G401 (cell line): ENCODE measurements around the gene LPAR3. TPM values are rescaled to one million over a fixed set of nuclear protein-coding genes. Genes with fewer than 3 reads are reported as not detected.
A peak's percentile ranks its signal among the peaks of the same experiment; 100 is the strongest.

ENCODE experiments used
- DNase-seq: peaks from one replicate; pipeline ENCODE4 v3.0.0-alpha.2; 2015; ENCODE audit warnings: low spot score
- in situ Hi-C: cut with HindIII; loops from 2 replicates; pipeline ENCODE4 v1.10.0; 2016; ENCODE audit warnings: low sequenced_read_pairs, mixed read lengths
- total RNA-seq: library from RNA; depleted of rRNA; stranded (reverse); fragments of >200 nt; shearing (Covaris generic); gene quantifications from 2 replicates; pipeline ENCODE4 v1.2.3, GENCODE V29; 2014

The LPAR3 gene
- total RNA-seq, 1 experiment from 2014 or later = not detected

DNA sequence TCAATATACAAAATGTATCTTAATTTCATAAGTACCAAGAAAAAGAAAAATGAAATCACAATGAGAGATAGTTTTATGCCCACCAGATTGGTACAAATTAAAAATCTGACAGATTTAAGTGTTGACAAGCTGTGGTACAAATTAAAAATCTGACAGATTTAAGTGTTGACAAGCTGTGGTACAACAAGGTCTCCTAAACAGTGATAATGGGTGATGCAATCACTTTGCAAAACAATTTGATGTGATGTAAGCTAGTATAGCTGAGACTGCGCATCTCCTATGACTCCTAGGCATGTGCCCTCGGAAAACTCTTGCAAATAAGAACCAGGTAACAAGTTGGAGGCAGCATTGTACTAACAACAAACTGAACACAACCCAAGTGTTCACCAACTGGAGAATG, 100.6 kb downstream of the LPAR3 start:
- no peak for DNase-seq
- in situ Hi-C loops = no loop called here

- DNase-seq = no peak
- in situ Hi-C loops = no loop called here
Observed at GRCh38 chr1:84789014-84789413, 104.0 kb downstream of the LPAR3 start.

- in situ Hi-C loops = no loop called here
- no peak for DNase-seq
Observed at GRCh38 chr1:84785271-84786036, 107.6 kb downstream of the LPAR3 start.

DNA sequence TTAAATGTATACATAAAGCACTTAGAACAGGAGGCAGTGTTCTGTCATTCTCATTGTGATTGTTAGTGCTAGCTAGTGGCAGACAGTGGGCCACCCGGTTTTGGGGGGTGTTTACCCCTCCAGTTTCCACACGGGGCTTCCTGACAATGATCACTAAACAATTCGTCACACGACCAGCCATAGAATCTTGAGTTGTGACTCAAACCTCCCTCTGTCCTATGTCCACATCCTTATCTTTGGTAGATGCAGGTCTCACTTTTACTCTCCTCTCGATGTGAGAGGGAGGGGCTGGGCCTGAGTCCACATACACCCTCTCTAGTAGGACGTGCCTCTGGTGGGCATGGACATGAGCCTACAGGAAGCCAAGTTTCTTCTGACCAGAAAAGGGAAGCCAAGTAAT, 110.1 kb downstream of the LPAR3 start:
- DNase-seq = no peak
- in situ Hi-C loops = no loop called here

GRCh38 chr1:84781946-84782771, 110.8 kb downstream of the LPAR3 start:
- in situ Hi-C loops = no loop called here
- peak; percentile 19 for DNase-seq

DNA sequence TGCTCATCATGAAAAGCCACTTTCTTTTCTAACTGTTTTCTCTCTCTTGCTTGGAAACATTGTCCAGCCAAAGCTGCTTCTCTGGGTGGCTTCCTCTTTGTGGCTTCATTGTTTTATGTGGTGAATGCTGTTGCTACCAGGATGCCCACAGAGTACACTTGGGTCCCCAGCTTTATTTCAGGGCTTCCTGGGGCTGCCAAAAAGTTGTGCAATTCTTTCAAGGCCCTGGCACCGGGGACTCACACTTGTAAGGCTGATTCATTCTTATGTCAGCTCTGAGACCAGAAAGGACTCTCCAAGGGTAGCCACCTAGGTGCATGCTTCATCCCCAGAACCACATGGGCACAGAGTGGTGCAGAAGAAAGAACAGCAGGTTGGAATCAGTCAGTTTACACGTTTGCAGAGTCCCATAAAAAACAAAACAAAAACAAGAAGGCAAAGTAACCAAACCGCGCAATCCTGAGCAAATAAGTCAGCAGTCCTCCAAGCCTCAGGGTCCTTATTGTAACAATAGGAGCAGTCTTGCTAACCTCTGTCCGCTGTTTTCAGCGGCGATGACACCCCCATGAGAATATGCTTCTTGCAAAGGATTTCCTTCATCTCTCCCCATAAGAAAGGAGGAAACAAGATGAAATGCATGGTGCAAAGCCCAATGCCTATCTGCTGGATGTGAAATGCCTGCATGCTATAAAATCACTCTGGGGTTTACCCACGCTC, 112.8 kb downstream of the LPAR3 start:
- no peak for DNase-seq
- in situ Hi-C loops = no loop called here

- in situ Hi-C loops = no loop called here
- DNase-seq = no peak
Observed at GRCh38 chr1:84776639-84777038, 116.4 kb downstream of the LPAR3 start.

- no peak for DNase-seq
- in situ Hi-C loops = no loop called here
Observed at GRCh38 chr1:84775535-84775920, 117.5 kb downstream of the LPAR3 start.

- in situ Hi-C loops = no loop called here
- peak; percentile 94 for DNase-seq
Observed at GRCh38 chr1:84774669-84775534, 118.1 kb downstream of the LPAR3 start.

DNA sequence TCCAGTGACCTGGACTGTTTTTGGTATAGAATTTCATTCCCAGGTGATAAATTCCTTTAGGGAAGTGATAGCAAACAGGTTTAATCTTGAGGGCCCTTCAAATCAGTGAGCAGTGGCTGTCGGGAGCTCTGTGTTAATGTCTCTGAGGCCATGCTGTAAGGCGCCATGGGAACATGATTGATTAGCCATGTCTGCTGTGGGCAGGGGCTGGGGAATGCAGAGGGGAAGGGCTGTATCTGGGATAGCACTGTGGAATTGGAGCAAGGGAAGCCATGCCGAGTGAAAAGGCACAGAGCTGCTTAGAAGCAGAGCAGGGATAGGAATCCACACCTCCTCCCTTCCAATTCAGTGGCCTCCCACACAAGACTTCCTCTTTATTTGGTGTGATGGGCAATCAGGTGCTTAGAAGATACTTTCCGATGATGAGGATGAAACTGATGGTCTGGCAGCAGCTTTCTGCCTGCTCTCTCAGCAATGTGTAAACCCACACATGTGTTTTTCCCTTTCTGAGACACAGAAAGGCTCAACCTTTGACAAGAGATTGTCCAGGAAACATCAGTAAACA, 119.0 kb downstream of the LPAR3 start:
- in situ Hi-C loops = no loop called here

DNA sequence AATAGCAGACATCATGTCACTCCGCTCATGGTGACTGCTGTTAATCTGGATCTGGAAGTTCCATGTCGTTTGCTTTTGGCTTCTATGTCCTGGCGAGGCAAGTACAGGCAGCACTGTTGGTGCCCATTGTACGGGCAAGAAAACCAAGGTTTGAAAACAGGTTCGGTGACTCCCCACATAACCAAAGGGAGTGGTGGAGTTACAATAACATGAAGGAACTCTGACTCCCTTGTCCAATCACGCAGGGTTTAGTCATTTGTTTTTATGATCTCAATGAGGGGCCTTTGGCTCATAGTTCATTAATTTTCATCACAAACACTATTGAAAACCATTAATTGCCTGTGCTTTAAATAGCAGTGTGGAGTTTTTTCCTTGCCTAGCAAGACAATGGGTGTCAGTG, 119.8 kb downstream of the LPAR3 start:
- in situ Hi-C loops = no loop called here

More for the DNA sequence above, 119.0 kb downstream of the LPAR3 start:
- DNase-seq = no peak

DNA sequence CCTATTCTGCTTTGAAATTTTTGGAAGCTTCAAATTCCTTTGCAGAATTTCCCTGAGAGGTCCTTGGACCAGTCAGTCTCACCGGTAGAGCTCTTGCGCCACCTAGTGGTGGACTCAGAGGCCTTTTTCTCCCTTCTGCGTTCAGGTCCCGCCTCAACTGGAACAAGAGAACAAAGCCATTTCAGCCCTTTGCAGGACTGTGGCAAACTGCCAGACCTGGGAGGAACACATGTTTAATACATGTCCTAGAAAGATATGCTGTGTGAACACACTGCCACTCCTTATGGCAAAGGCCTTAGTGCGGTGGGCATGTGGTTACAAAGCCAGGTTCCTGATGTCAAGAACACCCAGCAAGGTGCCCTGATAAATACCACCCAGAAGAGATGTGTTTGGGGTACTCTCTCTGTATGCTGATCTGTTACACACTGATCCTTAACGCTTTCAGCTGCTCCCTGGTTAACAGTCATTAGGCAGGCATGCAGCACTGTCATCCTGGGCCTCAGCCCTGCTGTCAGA, 120.5 kb downstream of the LPAR3 start:
- in situ Hi-C loops = no loop called here
- DNase-seq = peak; percentile 96

More for the DNA sequence above, 119.8 kb downstream of the LPAR3 start:
- DNase-seq = no peak

DNA sequence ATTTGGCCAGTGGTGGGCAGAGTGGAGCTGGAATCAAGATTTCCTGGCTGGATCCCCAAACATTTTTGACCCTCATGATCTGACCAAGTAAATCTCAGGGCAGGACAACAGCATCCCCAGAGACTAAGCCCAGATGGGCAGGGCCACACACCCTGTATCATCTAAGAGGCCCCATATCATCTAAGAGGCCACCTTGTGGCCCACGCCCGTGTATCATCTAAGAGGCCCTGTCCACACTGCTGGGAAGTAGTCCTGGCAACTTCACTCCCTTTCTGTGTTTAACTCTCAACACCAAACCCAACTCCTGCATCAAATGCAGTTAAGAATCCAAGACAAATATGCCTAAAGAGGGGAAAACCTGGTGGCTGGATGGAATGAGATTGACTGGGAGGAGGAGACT, 121.1 kb downstream of the LPAR3 start:
- in situ Hi-C loops = no loop called here
- no peak for DNase-seq

GRCh38 chr1:84770481-84770880, 122.5 kb downstream of the LPAR3 start:
- in situ Hi-C loops = no loop called here

DNA sequence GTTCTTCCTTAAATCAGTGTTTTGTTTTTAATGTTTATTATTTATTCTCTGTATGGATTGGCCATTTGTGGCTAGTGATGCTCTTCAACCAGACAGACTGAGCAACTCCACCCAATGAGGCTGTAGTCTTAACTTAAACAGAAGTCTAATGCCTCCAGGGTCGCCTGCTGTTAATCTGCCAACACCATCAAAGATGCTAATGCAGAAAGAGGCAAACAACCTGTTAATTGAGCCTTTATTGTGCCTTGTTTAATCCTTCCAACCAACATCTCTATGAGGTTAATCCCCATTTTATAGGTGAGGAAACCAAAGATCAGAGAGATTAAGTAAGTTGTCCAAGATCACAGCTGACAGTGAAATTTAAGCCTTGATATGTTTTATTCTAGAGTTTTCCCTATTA, 123.4 kb downstream of the LPAR3 start:
- no peak for DNase-seq
- in situ Hi-C loops = no loop called here

More at GRCh38 chr1:84770481-84770880, 122.5 kb downstream of the LPAR3 start:
- DNase-seq = no peak

- in situ Hi-C loops = no loop called here
Observed at GRCh38 chr1:84768634-84769033, 124.4 kb downstream of the LPAR3 start.

GRCh38 chr1:84763912-84764680, 128.9 kb downstream of the LPAR3 start:
- in situ Hi-C loops = no loop called here
- DNase-seq = peak; percentile 61

More at GRCh38 chr1:84768634-84769033, 124.4 kb downstream of the LPAR3 start:
- DNase-seq = no peak

DNA sequence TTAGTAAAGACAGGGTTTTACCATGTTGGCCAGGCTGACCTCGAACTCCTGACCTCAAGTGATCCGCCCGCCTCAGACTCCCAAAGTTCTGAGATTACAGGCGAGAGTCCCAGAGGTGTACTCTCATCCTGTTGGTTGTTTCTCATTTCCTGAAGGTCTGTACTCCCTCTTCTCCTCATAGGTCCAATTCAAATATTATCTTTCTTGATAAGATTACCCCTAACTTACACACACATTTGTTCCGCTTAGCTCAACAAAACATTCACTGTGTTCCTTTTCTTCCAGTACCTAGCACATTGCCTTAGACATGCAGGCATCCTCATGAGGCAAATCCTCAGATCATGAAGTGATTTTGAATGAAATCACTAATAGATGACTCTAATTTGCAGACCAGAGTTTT, 130.3 kb downstream of the LPAR3 start:
- no peak for DNase-seq
- in situ Hi-C loops = no loop called here
